CD4-positive, alpha-beta T cell (primary cell): ENCODE data around the gene PCBP2. TPM values are rescaled to one million over a fixed set of nuclear protein-coding genes. Genes with fewer than 3 reads are reported as not detected.
A peak's percentile ranks its signal among the peaks of the same experiment; 100 is the strongest.

ENCODE experiments used
- ATAC-seq: fragments of 200-7000 bp; cut with Tn5 transposase; one replicate; pipeline ENCODE4 v1.10.0; 2022; ENCODE audit warnings: mild to moderate bottlenecking; ENCODE audit not compliant: poor library complexity
- CTCF ChIA-PET: fragments of 350-600 bp; sonication (Branson Sonifier 250); formaldehyde crosslinking; loops from one replicate; lab custom pipeline; 2021; ENCODE audit warnings: antibody characterized with exemption, inconsistent platforms; lab: Charles Lee
- POLR2A ChIA-PET: fragments of 350-600 bp; sonication (Branson Sonifier 250); formaldehyde crosslinking; loops from one replicate; lab custom pipeline; 2021; ENCODE audit warnings: antibody characterized with exemption, inconsistent platforms; lab: Charles Lee
- DNase-seq, 14 experiments: peaks; one replicate each; pipeline ENCODE4 v3.0.0-alpha.2; 2013 to 2020; ENCODE audit warnings: mixed read lengths in 2 of 14
- H3K27ac ChIP-seq, 2 donors: one replicate each; pipeline versions ENCODE4 v1.5.1 to v1.7.0; 2013; ENCODE audit warnings: low read length in 2 of 2, low read depth in 1 of 2, mild to moderate bottlenecking in 1 of 2
- H3K27me3 ChIP-seq, 2 experiments: 1 replicate in 1 of 2; 2 replicates in 1 of 2; pipeline versions ENCODE4 v1.6.1 to v1.7.0; 2013; ENCODE audit warnings: low read length in 2 of 2, control low read depth in 1 of 2, mild to moderate bottlenecking in 1 of 2, moderate library complexity in 1 of 2; ENCODE audit not compliant: insufficient read depth in 2 of 2, control insufficient read depth in 1 of 2
- H3K36me3 ChIP-seq: one replicate; pipeline ENCODE4 v1.6.1; 2013; ENCODE audit warnings: low read length, control low read depth; ENCODE audit not compliant: insufficient read depth
- H3K4me1 ChIP-seq: one replicate; pipeline ENCODE4 v1.6.1; 2013; ENCODE audit warnings: low read length, control low read depth; ENCODE audit not compliant: insufficient read depth
- H3K4me3 ChIP-seq: one replicate; pipeline ENCODE4 v1.5.1; 2013; ENCODE audit warnings: mild to moderate bottlenecking, low read length, moderate library complexity
- H3K9me3 ChIP-seq, 2 experiments: 1 replicate in 1 of 2; 2 replicates in 1 of 2; pipeline versions ENCODE4 v1.6.1 to v1.7.0; 2013; ENCODE audit warnings: low read length in 2 of 2, mild to moderate bottlenecking in 2 of 2, control low read depth in 1 of 2, moderate library complexity in 1 of 2; ENCODE audit not compliant: control insufficient read depth in 1 of 2, insufficient read depth in 1 of 2
- H3K27ac Mint-ChIP-seq: one replicate; pipeline ENCODE4 v1.8.0; 2020; ENCODE audit warnings: mixed read lengths
- H3K27me3 Mint-ChIP-seq: one replicate; pipeline ENCODE4 v1.8.0; 2021; ENCODE audit warnings: mixed read lengths
- H3K36me3 Mint-ChIP-seq: one replicate; pipeline ENCODE4 v1.8.0; 2021; ENCODE audit warnings: low read depth, mixed read lengths
- H3K4me1 Mint-ChIP-seq: one replicate; pipeline ENCODE4 v1.8.0; 2021; ENCODE audit warnings: low read depth, mixed read lengths
- H3K4me3 Mint-ChIP-seq: one replicate; pipeline ENCODE4 v1.8.0; 2020; ENCODE audit warnings: mild to moderate bottlenecking, mixed read lengths
- H3K9me3 Mint-ChIP-seq: one replicate; pipeline ENCODE4 v1.8.0; 2020; ENCODE audit warnings: mixed read lengths
- CTCF ChIP-seq: fragments of 200-600 bp; IDR thresholded peaks from one replicate; pipeline ENCODE4 v1.8.0; 2022; ENCODE audit warnings: antibody characterized with exemption, mild to moderate bottlenecking
- intact Hi-C, 2 experiments: fragments of 100-400 bp; cut with DNase I in 1 of 2; cut with micrococcal nuclease in 1 of 2; formaldehyde crosslinking; loops; one replicate each; pipeline versions ENCODE4 v1.15.1 to v1.9.0; 2023 to 2025; cut with DNase I, micrococcal nuclease
- total RNA-seq, 174 experiments: library from RNA in 2 of 174; stranded (reverse) in 2 of 174; gene quantifications; one replicate each; pipeline ENCODE4 v1.2.3 and lab custom pipeline; 2021 to 2026

Gene PCBP2
- total RNA-seq, 2 experiments from 2014 or later, result 1,331 to 1,359 TPM

GRCh38 chr12:53508534-53509170 lies 56.8 kb downstream of the PCBP2 start:
- CTCF ChIA-PET, result interaction anchor here (0.6 to 2.3 kb wide), 32 partner anchors 8 to 302 kb away, joined by 3 to 20 read pairs (median 4); partner anchors contain the start of genes ATP5MC2 and PRR13
- peak; percentile 69 to 88 (median 78) for DNase-seq
- H3K36me3 ChIP-seq, result peaks cover 60% of the 10 kb centered on the region

GRCh38 chr12:53510181-53510812 lies 58.4 kb downstream of the PCBP2 start:
- H3K27me3 ChIP-seq, result no peaks in the 10 kb centered on the region
- H3K36me3 ChIP-seq, result peaks cover 60% of the 10 kb centered on the region
- POLR2A ChIA-PET, result interaction anchor here (2.6 kb wide), 2 partner anchors 10 kb away, joined by 11 to 20 read pairs; partner anchors contain the start of genes MAP3K12 and TARBP2
- Mint-ChIP-seq H3K4me3 (no peak overlapping the region), H3K27me3 (no peaks in the 10 kb centered on the region), H3K27ac (no peak overlapping the region), H3K36me3 (peaks cover 53% of the 10 kb centered on the region), H3K9me3 (no peaks in the 10 kb centered on the region), H3K4me1 (peaks cover 6% of the 10 kb centered on the region)
- ATAC-seq, result no peak
- H3K27ac ChIP-seq, result no peak overlapping the region
- no peak for TF ChIP-seq CTCF
- CTCF ChIA-PET, result interaction anchor here (1.0 to 1.2 kb wide), 2 partner anchors 33 to 158 kb away, joined by 3 read pairs; no protein-coding TSS in a partner anchor
- no peak overlapping the region for H3K4me3 ChIP-seq
- H3K9me3 ChIP-seq, result no peaks in the 10 kb centered on the region
- intact Hi-C loops, result no loop called here
- H3K4me1 ChIP-seq, result peaks cover 9% of the 10 kb centered on the region
- DNase-seq, result no peak

More at GRCh38 chr12:53508534-53509170, 56.8 kb downstream of the PCBP2 start:
- Mint-ChIP-seq H3K9me3 (no peaks in the 10 kb centered on the region), H3K4me1 (peaks cover 6% of the 10 kb centered on the region), H3K36me3 (peaks cover 38% of the 10 kb centered on the region), H3K27ac (peak overlapping the region; percentile 52), H3K27me3 (no peaks in the 10 kb centered on the region), H3K4me3 (no peak overlapping the region)
- ATAC-seq, result peak; percentile 99
- Histone ChIP-seq H3K27ac (no peak overlapping the region), H3K9me3 (no peaks in the 10 kb centered on the region), H3K4me1 (peaks cover 9% of the 10 kb centered on the region), H3K27me3 (no peaks in the 10 kb centered on the region), H3K4me3 (no peak overlapping the region)
- TF ChIP-seq CTCF, result peak; percentile 87
- POLR2A ChIA-PET, result interaction anchor here (0.6 to 2.6 kb wide), 13 partner anchors 9 to 188 kb away, joined by 3 to 20 read pairs (median 4); partner anchors contain the start of genes AAAS, ATP5MC2, MAP3K12 and SP1
- intact Hi-C loops, result loop anchor here (1.0 to 5.0 kb wide), 7 partner anchors 56 to 349 kb away; partner anchors contain the start of gene PCBP2 (in 1 of the 2)

- Histone ChIP-seq H3K27me3 (no peaks in the 10 kb centered on the region), H3K4me1 (peaks cover 2% of the 10 kb centered on the region), H3K9me3 (no peaks in the 10 kb centered on the region), H3K36me3 (peaks cover 72% of the 10 kb centered on the region), H3K4me3 (no peak overlapping the region), H3K27ac (no peak overlapping the region)
- DNase-seq, result no peak
- ATAC-seq, result no peak
- no peak for TF ChIP-seq CTCF
- no peak overlapping the region for H3K4me3 Mint-ChIP-seq
- no peak overlapping the region for H3K27ac Mint-ChIP-seq
- intact Hi-C loops, result no loop called here
- peaks cover under 1% of the 10 kb centered on the region for H3K4me1 Mint-ChIP-seq
- ChIA-PET POLR2A (no interaction called here), CTCF (no interaction called here)
- H3K36me3 Mint-ChIP-seq, result peaks cover 60% of the 10 kb centered on the region
- no peaks in the 10 kb centered on the region for H3K9me3 Mint-ChIP-seq
- no peaks in the 10 kb centered on the region for H3K27me3 Mint-ChIP-seq
Observed at GRCh38 chr12:53513712-53514410, 62.0 kb downstream of the PCBP2 start.
